GM19438 (cell line): ENCODE results near the gene PVR.
"Not testable (repeated sequence)": the region's sequence is repeated elsewhere in the genome, so short reads cannot be mapped to it uniquely, and the experiment has no call there.

Experiments used
- ATAC-seq: cut with Tn5 transposase; IDR thresholded peaks from one replicate; pipeline ENCODE4 v1.9.1; 2021; ENCODE audit warnings: low read depth; ENCODE audit not compliant: unreplicated experiment

The PVR gene

GRCh38 chr19:44694184-44694579, 50.5 kb downstream of the PVR start:
- ATAC-seq, result no peak

DNA sequence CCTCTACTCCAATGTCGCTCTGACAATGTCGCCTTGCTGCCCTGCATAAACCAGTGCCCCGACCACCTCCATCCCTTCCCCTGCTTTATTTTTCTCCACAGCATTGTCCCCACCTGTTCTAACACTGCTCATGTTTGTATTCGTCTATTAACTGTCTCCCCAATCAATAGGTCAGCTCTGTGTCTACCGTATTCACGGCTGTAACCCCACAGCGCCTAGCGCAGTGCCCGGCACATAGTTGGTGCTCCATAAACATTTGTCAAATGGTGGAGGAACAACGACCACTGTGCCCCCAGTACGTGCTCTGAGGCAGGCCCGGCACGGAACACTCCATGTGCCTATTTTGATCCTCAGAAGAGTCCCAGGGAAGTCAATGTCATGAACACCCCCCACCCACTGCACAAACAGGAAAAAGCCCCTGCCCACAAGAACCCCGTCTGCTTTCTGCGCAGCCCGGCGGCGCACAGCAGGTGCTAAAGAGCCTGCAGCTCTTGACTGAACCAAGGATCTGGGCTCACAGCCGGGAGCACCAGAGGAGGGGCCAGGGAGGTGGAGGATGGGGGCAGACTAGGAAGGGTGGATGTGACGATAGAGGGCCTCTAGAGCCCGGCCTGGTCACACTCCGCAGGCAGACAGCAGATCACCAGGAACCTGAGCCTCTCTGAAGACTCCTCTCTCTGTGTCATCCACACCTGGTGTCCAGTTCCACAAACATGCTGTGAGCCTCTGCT, 53.4 kb downstream of the PVR start:
- no peak for ATAC-seq

GRCh38 chr19:44697670-44698034, 53.9 kb downstream of the PVR start:
- no peak for ATAC-seq

GRCh38 chr19:44698492-44699201, 54.9 kb downstream of the PVR start, which contains the start of gene CEACAM16:
CEACAM16 (plus strand) TSS chr19:44699151; CDS start chr19:44701457, 2,306 bp downstream.
- no peak for ATAC-seq

DNA sequence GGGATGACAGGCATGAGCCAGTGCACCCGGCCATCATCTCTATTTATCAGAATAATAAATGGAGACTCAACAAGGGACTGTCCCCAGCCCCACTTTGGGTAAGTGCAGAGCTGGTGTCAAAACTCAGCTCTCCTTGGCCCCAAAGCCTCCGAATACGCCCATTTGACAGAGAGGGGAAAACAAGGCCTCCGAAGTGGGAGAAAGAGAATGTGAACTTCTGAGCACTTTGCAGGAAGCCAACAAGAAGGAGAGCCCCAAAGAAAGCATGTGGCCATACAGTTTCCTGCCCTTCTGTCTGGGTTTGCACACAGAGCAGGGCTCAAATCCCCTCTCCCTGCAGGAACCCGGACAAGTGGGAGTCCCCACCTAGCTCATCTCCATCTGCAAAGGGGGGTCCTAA, 56.8 kb downstream of the PVR start:
- ATAC-seq, result no peak

- no peak for ATAC-seq
Measured at GRCh38 chr19:44701228-44701627, 57.5 kb downstream of the PVR start.

GRCh38 chr19:44702551-44703176, 59.0 kb downstream of the PVR start:
- no peak for ATAC-seq

- ATAC-seq, result no peak
Measured at GRCh38 chr19:44703336-44704078, 59.8 kb downstream of the PVR start.

GRCh38 chr19:44704982-44705381, 61.3 kb downstream of the PVR start:
- ATAC-seq, result no peak

DNA sequence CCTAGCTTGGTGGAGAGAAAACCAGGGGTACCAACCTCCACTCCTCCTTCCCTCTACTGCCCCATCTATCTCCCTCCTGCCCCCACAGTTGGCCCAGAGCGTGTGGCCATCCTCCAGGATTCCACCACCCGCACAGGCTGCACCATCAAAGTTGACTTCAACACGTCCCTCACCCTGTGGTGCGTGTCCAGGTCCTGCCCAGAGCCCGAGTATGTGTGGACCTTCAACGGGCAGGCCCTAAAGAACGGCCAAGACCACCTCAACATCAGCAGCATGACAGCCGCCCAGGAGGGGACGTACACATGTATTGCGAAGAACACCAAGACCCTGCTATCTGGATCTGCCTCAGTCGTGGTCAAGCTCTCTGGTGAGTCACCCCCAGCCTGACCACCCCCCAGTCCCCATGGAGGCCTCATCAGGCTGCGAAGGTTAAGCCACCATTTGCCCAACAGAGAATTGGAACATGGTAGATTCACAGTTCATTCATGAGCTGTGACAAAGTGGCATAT, 61.8 kb downstream of the PVR start:
- no peak for ATAC-seq

DNA sequence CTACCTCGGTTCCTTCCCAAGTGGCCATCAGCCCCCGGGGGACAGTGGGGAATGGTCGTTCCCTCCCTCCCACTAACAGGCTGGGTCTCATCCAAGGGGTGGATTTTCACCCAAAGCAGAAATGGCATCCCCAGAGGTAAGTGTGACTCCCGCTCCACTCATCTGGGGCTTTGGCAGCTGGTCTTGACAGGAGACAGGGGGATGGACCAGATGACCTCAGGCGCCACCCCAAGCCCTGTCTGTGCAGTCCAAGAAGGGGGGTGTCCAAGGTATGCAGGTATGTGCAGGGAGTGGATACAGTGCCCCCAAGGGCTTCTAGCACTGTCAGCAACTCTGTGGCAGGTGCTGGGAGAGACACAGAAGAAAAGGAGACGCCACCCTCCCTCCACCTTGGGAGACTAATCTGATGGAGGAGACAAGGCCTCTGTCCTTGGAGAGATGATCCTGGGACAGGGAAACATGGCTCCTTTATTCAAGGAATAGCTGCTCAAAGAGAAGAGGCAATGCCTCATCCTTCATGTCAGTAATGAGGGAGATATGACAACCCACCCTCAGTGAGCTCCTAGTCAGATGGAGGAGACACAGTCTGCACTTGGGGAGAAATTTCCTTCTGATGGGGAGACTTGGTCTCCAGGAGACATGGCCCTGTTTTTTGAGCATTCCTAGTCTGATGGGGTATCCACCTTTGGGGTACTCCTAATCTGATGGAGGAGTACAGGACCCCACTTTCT, 63.0 kb downstream of the PVR start:
- no peak for ATAC-seq

DNA sequence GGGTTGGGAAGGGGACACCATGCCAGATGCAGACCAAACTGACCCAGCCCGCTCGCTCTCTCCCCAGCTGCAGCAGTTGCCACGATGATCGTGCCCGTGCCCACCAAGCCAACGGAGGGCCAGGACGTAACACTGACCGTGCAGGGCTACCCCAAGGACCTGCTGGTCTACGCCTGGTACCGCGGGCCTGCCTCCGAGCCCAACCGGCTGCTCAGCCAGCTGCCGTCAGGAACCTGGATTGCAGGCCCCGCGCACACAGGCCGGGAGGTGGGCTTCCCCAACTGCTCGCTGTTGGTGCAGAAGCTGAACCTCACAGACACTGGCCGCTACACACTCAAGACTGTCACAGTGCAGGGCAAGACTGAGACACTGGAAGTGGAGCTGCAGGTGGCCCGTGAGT, 64.1 kb downstream of the PVR start:
- ATAC-seq, result no peak

DNA sequence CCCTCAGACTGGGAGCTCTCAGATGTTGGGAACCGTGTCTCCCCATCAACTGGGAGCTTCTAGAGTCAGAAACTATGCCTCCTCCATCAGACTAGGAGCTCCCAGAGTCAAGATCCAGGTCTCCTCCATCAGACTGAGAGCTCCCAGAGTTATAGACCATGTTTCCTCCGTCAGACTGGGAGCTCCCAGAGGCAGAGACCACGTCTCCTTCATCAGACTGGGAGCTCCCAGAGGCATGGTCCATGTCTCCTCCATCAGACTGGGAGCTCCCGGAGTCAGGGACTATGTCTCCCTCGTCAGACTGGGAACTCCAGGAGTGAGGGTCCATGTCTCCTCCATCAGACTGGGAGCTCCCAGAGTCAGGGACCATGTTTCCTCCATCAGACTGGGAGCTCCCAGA, 65.2 kb downstream of the PVR start:
- no peak for ATAC-seq

GRCh38 chr19:44709434-44710266, 65.9 kb downstream of the PVR start:
- not testable (repeated sequence) for ATAC-seq

DNA sequence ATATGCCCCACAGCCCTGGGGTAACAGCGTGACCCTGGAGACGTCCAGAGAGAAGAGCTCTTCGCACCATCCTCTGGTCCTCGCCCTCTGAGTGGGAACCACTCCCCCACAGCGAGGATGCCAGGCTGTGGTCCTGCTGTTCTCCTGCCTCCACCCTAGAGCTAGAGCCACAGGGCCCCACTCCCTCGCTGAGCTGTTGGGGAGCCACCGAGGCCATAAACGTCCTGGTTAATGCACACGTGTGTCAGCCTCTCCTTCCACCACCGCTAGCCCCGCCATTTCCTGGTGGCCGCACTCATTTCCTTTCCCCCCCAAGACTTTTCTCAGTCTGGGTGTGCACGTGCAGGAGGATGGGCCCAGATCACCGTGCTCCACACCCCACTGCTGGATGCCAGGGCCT, 66.8 kb downstream of the PVR start:
- no peak for ATAC-seq

DNA sequence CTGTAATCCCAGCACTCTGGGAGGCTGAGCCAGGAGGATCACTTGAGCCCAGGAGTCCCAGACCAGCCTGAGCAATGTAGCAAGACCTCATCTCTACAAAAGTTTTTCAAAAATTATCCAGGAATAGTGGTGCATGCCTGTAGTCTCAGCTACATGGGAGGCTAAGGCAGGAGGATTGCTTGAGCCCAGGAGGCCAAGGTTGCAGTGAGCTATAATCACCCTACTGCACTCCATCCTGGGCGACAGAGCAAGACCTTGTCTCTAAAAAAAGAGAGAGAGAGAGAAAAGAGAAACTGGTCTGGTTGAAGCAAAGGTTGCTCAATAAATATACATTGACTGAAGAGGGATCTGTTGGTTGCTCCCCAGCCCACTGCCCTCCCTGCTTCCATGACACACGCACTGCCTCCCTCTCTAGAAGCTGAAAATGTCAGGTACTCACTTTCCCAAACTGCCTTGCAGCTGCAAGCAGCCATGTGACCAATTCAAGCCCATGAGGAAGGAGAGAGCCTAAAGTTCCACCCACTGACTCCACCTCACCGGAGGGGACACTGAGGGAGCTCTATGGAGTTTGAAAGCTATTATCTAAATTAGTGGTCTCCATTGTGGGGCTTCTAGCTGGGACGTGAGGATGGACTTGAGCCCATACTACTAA, 69.3 kb downstream of the PVR start:
- no peak for ATAC-seq
